Mammary epithelial cell (primary cell): Measurements from ENCODE around the gene MAP3K7CL.

Experiments
- CTCF ChIP-seq, 2 donors: IDR thresholded peaks in 1 of 2; conservative IDR thresholded peaks in 1 of 2; 2 replicates each; pipeline ENCODE4 v1.5.1; 2011 to 2012; ENCODE audit warnings: inconsistent platforms in 2 of 2, low read length in 2 of 2, mild to moderate bottlenecking in 2 of 2, control low read depth in 1 of 2, low read depth in 1 of 2; ENCODE audit not compliant: insufficient read depth in 1 of 2; ENCODE audit errors: extremely low read depth in 1 of 2
- EZH2 ChIP-seq: IDR thresholded peaks from 2 replicates; pipeline ENCODE4 v1.6.1; 2012; ENCODE audit warnings: low read length, inconsistent platforms, borderline replicate concordance

- TF ChIP-seq CTCF (conservative IDR thresholded peaks at IDR 0.05 in 1 of 2, IDR thresholded peaks at IDR 0.05 in 1 of 2; ENCODE audit: extremely low read depth in 1 of 2, insufficient read depth in 1 of 2, low read depth in 1 of 2, low read length in 2 of 2) (no peak), EZH2 (no peak)
Measured at GRCh38 chr21:29193901-29194300, 63.5 kb downstream of the MAP3K7CL start.
